Activated naive CD8-positive, alpha-beta T cell treated with anti-CD3 and anti-CD28 coated beads, Interleukin-2, amount 50 U/mL, for 24 hours (primary cell): ENCODE measurements around the gene HOXA7.

Experiments
- ATAC-seq: fragments of 150-1000 bp; cut with Tn5 transposase; one replicate; pipeline ENCODE4 v1.10.0; 2021
- DNase-seq: peaks from one replicate; pipeline ENCODE4 v3.0.0; 2021
- H3K27ac Mint-ChIP-seq: one replicate; pipeline ENCODE4 v1.8.0; 2021; ENCODE audit warnings: mild to moderate bottlenecking, mixed read lengths
- H3K27me3 Mint-ChIP-seq: one replicate; pipeline ENCODE4 v1.8.0; 2021; ENCODE audit warnings: mixed read lengths
- H3K36me3 Mint-ChIP-seq: one replicate; pipeline ENCODE4 v1.8.0; 2021; ENCODE audit warnings: low read depth, mixed read lengths
- H3K4me1 Mint-ChIP-seq: one replicate; pipeline ENCODE4 v1.8.0; 2021; ENCODE audit warnings: mixed read lengths
- H3K4me3 Mint-ChIP-seq: one replicate; pipeline ENCODE4 v1.8.0; 2021; ENCODE audit warnings: mild to moderate bottlenecking, moderate library complexity, mixed read lengths
- H3K9me3 Mint-ChIP-seq: one replicate; pipeline ENCODE4 v1.8.0; 2021; ENCODE audit warnings: mixed read lengths

Gene HOXA7

GRCh38 chr7:27164367-27165088 lies 8.1 kb upstream of the HOXA7 start:
- peaks cover 25% of the 10 kb centered on the region for H3K4me1 Mint-ChIP-seq
- H3K27ac Mint-ChIP-seq: peak overlapping the region; percentile 14
- no peaks in the 10 kb centered on the region for H3K9me3 Mint-ChIP-seq
- DNase-seq: no peak
- H3K36me3 Mint-ChIP-seq: no peaks in the 10 kb centered on the region
- peak overlapping the region; percentile 26 for H3K4me3 Mint-ChIP-seq
- H3K27me3 Mint-ChIP-seq: peaks cover 80% of the 10 kb centered on the region
- no peak for ATAC-seq

GRCh38 chr7:27164045-27164366 lies 7.5 kb upstream of the HOXA7 start:
- Mint-ChIP-seq H3K4me1 (peaks cover 25% of the 10 kb centered on the region), H3K4me3 (no peak overlapping the region), H3K27me3 (peaks cover 84% of the 10 kb centered on the region), H3K9me3 (no peaks in the 10 kb centered on the region), H3K27ac (no peak overlapping the region), H3K36me3 (no peaks in the 10 kb centered on the region)
- DNase-seq (no peak), ATAC-seq (no peak)

- no peaks in the 10 kb centered on the region for H3K9me3 Mint-ChIP-seq
- H3K4me3 Mint-ChIP-seq: no peak overlapping the region
- H3K27ac Mint-ChIP-seq: no peak overlapping the region
These were observed 7.0 kb upstream of the HOXA7 start for GRCh38 chr7:27163288-27164044.

GRCh38 chr7:27162561-27163287 lies 6.2 kb upstream of the HOXA7 start:
- Mint-ChIP-seq H3K27ac (no peak overlapping the region), H3K4me1 (peaks cover 30% of the 10 kb centered on the region), H3K36me3 (no peaks in the 10 kb centered on the region), H3K4me3 (no peak overlapping the region), H3K27me3 (peaks cover 84% of the 10 kb centered on the region), H3K9me3 (no peaks in the 10 kb centered on the region)
- ATAC-seq: no peak
- no peak for DNase-seq

More at GRCh38 chr7:27163288-27164044, 7.0 kb upstream of the HOXA7 start:
- DNase-seq: no peak
- no peaks in the 10 kb centered on the region for H3K36me3 Mint-ChIP-seq
- ATAC-seq: no peak
- H3K27me3 Mint-ChIP-seq: peaks cover 84% of the 10 kb centered on the region
- peaks cover 23% of the 10 kb centered on the region for H3K4me1 Mint-ChIP-seq

GRCh38 chr7:27161721-27162560 lies 5.5 kb upstream of the HOXA7 start:
- no peak overlapping the region for H3K27ac Mint-ChIP-seq
- peak overlapping the region; percentile 2 for H3K4me3 Mint-ChIP-seq
- DNase-seq (no peak), ATAC-seq (no peak)
- H3K4me1 Mint-ChIP-seq: peaks cover 34% of the 10 kb centered on the region
- H3K27me3 Mint-ChIP-seq: peaks cover 84% of the 10 kb centered on the region
- no peaks in the 10 kb centered on the region for H3K9me3 Mint-ChIP-seq
- H3K36me3 Mint-ChIP-seq: no peaks in the 10 kb centered on the region

- Mint-ChIP-seq H3K9me3 (no peaks in the 10 kb centered on the region), H3K4me3 (peak overlapping the region; percentile 61), H3K27me3 (peaks cover 82% of the 10 kb centered on the region), H3K36me3 (no peaks in the 10 kb centered on the region), H3K27ac (no peak overlapping the region), H3K4me1 (peaks cover 38% of the 10 kb centered on the region)
- DNase-seq (no peak), ATAC-seq (no peak)
These were observed 4.8 kb upstream of the HOXA7 start for GRCh38 chr7:27161214-27161720.

GRCh38 chr7:27160546-27161213 lies 4.2 kb upstream of the HOXA7 start:
- peaks cover 36% of the 10 kb centered on the region for H3K4me1 Mint-ChIP-seq
- no peaks in the 10 kb centered on the region for H3K9me3 Mint-ChIP-seq
- DNase-seq (peak; percentile 90), ATAC-seq (peak; percentile 60)
- peaks cover 83% of the 10 kb centered on the region for H3K27me3 Mint-ChIP-seq
- peak overlapping the region; percentile 61 for H3K4me3 Mint-ChIP-seq
- H3K36me3 Mint-ChIP-seq: no peaks in the 10 kb centered on the region
- H3K27ac Mint-ChIP-seq: no peak overlapping the region

- Mint-ChIP-seq H3K27me3 (peaks cover 84% of the 10 kb centered on the region), H3K4me3 (peak overlapping the region; percentile 50), H3K9me3 (no peaks in the 10 kb centered on the region), H3K27ac (no peak overlapping the region), H3K4me1 (peaks cover 38% of the 10 kb centered on the region), H3K36me3 (no peaks in the 10 kb centered on the region)
- ATAC-seq: no peak
- DNase-seq: no peak
These were observed 3.7 kb upstream of the HOXA7 start for GRCh38 chr7:27160145-27160545.

GRCh38 chr7:27159266-27160144 lies 3.0 kb upstream of the HOXA7 start:
- Mint-ChIP-seq H3K27ac (no peak overlapping the region), H3K4me1 (peaks cover 45% of the 10 kb centered on the region), H3K9me3 (no peaks in the 10 kb centered on the region), H3K36me3 (peaks cover 1% of the 10 kb centered on the region), H3K4me3 (peak overlapping the region; percentile 50), H3K27me3 (peaks cover 87% of the 10 kb centered on the region)
- no peak for DNase-seq
- ATAC-seq: no peak

- no peaks in the 10 kb centered on the region for H3K9me3 Mint-ChIP-seq
- H3K36me3 Mint-ChIP-seq: peaks cover 1% of the 10 kb centered on the region
- peaks cover 88% of the 10 kb centered on the region for H3K27me3 Mint-ChIP-seq
- peaks cover 44% of the 10 kb centered on the region for H3K4me1 Mint-ChIP-seq
- ATAC-seq (no peak), DNase-seq (no peak)
- H3K27ac Mint-ChIP-seq: peak overlapping the region; percentile 19
- H3K4me3 Mint-ChIP-seq: no peak overlapping the region
These were observed 2.2 kb upstream of the HOXA7 start for GRCh38 chr7:27158436-27159265.

- Mint-ChIP-seq H3K4me1 (peaks cover 44% of the 10 kb centered on the region), H3K27me3 (peaks cover 88% of the 10 kb centered on the region), H3K9me3 (no peaks in the 10 kb centered on the region), H3K27ac (peak overlapping the region; percentile 19), H3K36me3 (peaks cover 1% of the 10 kb centered on the region), H3K4me3 (peak overlapping the region; percentile 16)
- ATAC-seq (no peak), DNase-seq (no peak)
These were observed 1.4 kb upstream of the HOXA7 start for GRCh38 chr7:27157702-27158431.
